ENCODE data around the gene GRM4. TPM values are rescaled to one million over a fixed set of nuclear protein-coding genes. Genes with fewer than 3 reads are reported as not detected.

GRM4 gene
- total RNA-seq, 1 experiment from 2014 or later = 35.3 TPM

DNA sequence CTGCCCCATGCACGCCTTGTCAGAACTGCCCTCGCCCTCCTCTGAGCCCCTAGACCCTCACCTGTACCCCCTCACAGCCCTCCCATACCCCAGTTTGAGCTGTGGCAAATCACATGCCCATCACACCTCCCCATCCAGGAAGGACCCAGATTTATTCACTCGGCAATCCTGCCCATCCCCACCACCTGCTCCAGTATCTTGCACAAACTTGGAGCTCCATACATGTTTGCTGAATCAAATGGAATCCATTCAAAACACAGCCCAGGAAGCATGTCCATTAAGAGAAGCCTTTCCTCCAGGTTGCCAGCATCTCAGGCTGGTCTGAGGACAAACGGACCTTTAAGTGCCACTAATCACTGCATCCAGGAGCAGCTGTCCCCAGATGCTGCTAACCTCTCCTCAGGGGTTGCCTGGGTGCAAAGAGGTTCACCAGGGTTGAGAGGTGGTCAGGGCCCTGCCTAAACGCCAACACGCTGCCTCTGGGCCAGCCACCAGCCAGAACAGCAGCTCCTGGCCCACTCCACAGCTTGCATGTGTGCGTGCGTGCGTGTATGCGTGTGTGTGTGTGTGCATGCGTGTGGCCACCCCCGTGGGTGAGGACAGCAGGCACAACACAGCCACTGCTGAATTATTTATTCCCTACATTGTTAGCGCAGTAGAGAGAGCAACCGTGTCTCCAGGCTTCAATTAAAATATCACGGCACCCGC lies 31.0 kb downstream of the GRM4 start:
- H3K27me3 ChIP-seq (ENCODE audit: control insufficient read depth, insufficient read depth, low read length) = no peaks in the 10 kb centered on the region
- no peak for DNase-seq
- H3K4me3 ChIP-seq (ENCODE audit: insufficient read depth, low read depth, low read length) = no peak overlapping the region
- H3K36me3 ChIP-seq (replicated peaks; ENCODE audit: control insufficient read depth, insufficient read depth, low read length) = no peaks in the 10 kb centered on the region

- DNase-seq = no peak
- Histone ChIP-seq H3K27me3 (ENCODE audit: control insufficient read depth, insufficient read depth, low read length) (no peaks in the 10 kb centered on the region), H3K4me3 (ENCODE audit: insufficient read depth, low read depth, low read length) (no peak overlapping the region), H3K36me3 (replicated peaks; ENCODE audit: control insufficient read depth, insufficient read depth, low read length) (no peaks in the 10 kb centered on the region)
These were observed 32.4 kb downstream of the GRM4 start for GRCh38 chr6:34113532-34113931.

DNA sequence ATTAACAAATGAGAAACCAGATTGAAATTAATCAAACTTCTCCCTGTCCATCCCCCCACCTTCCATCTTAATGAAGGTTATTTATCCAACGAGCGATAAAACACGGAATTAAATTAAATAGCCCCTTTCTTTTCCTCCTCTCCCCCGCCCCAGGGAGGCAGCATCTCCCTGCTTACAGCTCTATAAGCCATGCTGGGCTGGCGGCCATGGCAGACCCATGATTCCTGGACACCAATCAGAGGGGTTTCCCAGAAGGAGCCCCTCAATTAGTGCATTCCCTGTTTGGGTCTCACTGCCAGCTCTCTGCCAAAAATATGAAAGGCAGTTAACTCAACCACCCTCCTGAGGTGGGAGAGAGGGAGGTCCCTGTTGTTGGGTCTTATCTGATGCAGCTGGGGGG lies 33.8 kb downstream of the GRM4 start:
- H3K27me3 ChIP-seq (ENCODE audit: control insufficient read depth, insufficient read depth, low read length) = no peaks in the 10 kb centered on the region

DNA sequence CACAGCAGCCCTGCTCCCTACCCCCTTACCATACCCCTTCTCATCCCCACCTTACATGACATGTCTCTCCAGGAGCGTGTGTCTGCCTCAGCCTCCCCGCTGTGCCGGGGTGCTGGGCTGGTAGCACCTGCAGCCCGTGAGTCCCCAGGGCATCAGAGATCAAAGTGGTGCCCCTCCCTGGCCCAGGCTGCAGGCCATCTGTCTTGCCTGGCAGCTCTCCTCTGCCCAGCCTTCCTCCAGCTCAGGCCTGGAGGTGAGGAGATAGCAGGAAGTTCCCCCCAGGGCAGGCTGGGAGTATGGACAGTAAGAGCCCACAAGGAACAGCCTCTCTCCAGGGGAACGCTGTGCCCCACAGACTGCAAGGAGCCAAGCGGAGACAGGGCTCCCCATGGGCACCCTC lies 35.3 kb downstream of the GRM4 start:
- Histone ChIP-seq H3K4me3 (ENCODE audit: insufficient read depth, low read depth, low read length) (no peak overlapping the region), H3K27me3 (ENCODE audit: control insufficient read depth, insufficient read depth, low read length) (no peaks in the 10 kb centered on the region), H3K36me3 (replicated peaks; ENCODE audit: control insufficient read depth, insufficient read depth, low read length) (no peaks in the 10 kb centered on the region)
- no peak for DNase-seq

More for the DNA sequence above, 33.8 kb downstream of the GRM4 start:
- DNase-seq = no peak
- H3K4me3 ChIP-seq (ENCODE audit: insufficient read depth, low read depth, low read length) = no peak overlapping the region
- no peaks in the 10 kb centered on the region for H3K36me3 ChIP-seq (replicated peaks; ENCODE audit: control insufficient read depth, insufficient read depth, low read length)

GRCh38 chr6:34108176-34108575 lies 37.7 kb downstream of the GRM4 start:
- Histone ChIP-seq H3K36me3 (replicated peaks; ENCODE audit: control insufficient read depth, insufficient read depth, low read length) (no peaks in the 10 kb centered on the region), H3K27me3 (ENCODE audit: control insufficient read depth, insufficient read depth, low read length) (no peaks in the 10 kb centered on the region), H3K4me3 (ENCODE audit: insufficient read depth, low read depth, low read length) (no peak overlapping the region)
- no peak for DNase-seq

DNA sequence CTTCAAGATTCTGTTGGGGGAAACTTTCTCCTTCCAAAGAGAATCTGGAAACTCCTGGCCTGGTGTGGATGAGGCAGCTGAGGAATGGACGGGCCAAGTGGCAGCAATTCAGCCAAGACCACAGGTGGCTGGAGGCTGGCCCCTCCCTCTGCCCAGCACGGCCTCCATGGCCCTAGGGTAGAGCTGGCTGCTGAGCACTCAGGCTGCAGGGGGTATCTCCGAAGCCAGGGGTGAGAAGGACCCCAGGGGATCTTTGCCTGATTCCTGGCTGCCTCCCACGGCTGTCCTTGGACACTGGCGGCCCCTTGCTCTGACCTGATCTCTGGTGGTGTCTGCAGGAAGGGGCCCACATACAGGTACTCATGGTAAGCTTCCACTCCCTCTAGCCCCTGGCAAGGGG lies 39.0 kb downstream of the GRM4 start:
- H3K36me3 ChIP-seq (replicated peaks; ENCODE audit: control insufficient read depth, insufficient read depth, low read length) = no peaks in the 10 kb centered on the region
- H3K4me3 ChIP-seq (ENCODE audit: insufficient read depth, low read depth, low read length) = no peak overlapping the region
- DNase-seq = no peak
- H3K27me3 ChIP-seq (ENCODE audit: control insufficient read depth, insufficient read depth, low read length) = no peaks in the 10 kb centered on the region

- H3K27me3 ChIP-seq (ENCODE audit: control insufficient read depth, insufficient read depth, low read length) = no peaks in the 10 kb centered on the region
- no peaks in the 10 kb centered on the region for H3K36me3 ChIP-seq (replicated peaks; ENCODE audit: control insufficient read depth, insufficient read depth, low read length)
- no peak overlapping the region for H3K4me3 ChIP-seq (ENCODE audit: insufficient read depth, low read depth, low read length)
- DNase-seq = no peak
These were observed 39.5 kb downstream of the GRM4 start for GRCh38 chr6:34106421-34106820.

DNA sequence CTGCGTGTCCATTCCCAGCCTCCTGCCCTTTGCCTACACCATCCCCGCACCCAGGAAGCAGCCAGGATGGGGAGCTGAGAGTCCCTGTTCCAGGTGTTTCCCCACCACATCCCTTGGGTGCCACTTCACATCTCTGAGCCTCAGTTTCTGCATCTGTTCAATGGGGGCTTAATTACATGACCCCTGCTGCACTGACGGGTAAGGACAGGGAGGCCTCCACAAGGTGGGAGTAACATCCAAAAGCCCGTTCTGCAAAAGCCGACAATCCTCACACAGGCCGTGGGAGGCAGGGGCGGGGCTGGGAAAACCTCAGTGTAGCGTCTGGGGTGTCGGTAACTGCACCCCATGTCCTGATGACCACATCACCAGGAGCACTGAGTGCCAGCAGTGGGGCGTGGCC lies 41.3 kb downstream of the GRM4 start:
- Histone ChIP-seq H3K27me3 (ENCODE audit: control insufficient read depth, insufficient read depth, low read length) (no peaks in the 10 kb centered on the region), H3K36me3 (replicated peaks; ENCODE audit: control insufficient read depth, insufficient read depth, low read length) (no peaks in the 10 kb centered on the region), H3K4me3 (ENCODE audit: insufficient read depth, low read depth, low read length) (no peak overlapping the region)
- DNase-seq = no peak

GRCh38 chr6:34104186-34104585 lies 41.7 kb downstream of the GRM4 start:
- H3K4me3 ChIP-seq (ENCODE audit: insufficient read depth, low read depth, low read length) = no peak overlapping the region
- H3K36me3 ChIP-seq (replicated peaks; ENCODE audit: control insufficient read depth, insufficient read depth, low read length) = no peaks in the 10 kb centered on the region
- no peaks in the 10 kb centered on the region for H3K27me3 ChIP-seq (ENCODE audit: control insufficient read depth, insufficient read depth, low read length)
- DNase-seq = no peak

DNA sequence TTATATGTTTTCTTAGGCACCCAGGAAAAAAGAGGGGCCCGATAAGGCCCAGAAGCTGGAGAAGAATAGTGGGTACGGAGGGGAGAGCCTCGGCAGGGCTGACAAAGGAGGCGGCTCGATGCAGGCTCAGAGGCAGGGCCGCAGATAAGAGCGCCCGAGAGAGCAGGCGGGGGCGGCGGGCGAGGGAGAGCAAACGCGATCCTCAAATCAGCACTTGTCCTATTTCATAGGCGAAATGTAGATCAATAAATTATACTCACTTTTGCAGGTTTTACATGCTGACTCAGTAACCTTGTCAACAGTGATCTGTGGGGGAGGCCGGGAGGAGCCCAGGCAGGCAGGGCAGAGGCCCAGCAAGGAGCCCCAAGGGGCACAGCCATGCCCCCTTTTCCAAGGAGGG lies 42.6 kb downstream of the GRM4 start:
- Histone ChIP-seq H3K36me3 (replicated peaks; ENCODE audit: control insufficient read depth, insufficient read depth, low read length) (no peaks in the 10 kb centered on the region), H3K27me3 (ENCODE audit: control insufficient read depth, insufficient read depth, low read length) (no peaks in the 10 kb centered on the region), H3K4me3 (ENCODE audit: insufficient read depth, low read depth, low read length) (no peak overlapping the region)
- no peak for DNase-seq

DNA sequence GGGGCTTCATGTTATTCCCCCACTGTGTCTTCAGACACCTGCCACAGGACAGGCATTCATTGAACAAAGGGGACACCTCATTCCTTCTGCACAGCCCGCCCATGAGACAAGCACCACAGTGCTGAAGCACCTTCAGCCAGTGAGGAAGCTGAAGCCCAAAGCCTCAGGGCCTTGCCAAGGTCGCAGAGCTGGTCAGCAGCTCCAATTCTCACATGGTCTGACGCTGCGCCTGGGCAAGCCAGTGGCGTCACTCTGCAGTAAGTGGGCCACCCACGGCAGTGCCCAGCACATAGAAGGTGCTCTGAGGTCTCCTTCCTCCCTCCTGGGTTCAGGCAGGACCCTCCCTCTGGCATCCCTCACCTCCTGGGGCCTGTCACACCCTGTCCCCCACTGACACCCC lies 43.2 kb downstream of the GRM4 start:
- no peak overlapping the region for H3K4me3 ChIP-seq (ENCODE audit: insufficient read depth, low read depth, low read length)
- DNase-seq = no peak
- no peaks in the 10 kb centered on the region for H3K27me3 ChIP-seq (ENCODE audit: control insufficient read depth, insufficient read depth, low read length)
- H3K36me3 ChIP-seq (replicated peaks; ENCODE audit: control insufficient read depth, insufficient read depth, low read length) = no peaks in the 10 kb centered on the region

DNA sequence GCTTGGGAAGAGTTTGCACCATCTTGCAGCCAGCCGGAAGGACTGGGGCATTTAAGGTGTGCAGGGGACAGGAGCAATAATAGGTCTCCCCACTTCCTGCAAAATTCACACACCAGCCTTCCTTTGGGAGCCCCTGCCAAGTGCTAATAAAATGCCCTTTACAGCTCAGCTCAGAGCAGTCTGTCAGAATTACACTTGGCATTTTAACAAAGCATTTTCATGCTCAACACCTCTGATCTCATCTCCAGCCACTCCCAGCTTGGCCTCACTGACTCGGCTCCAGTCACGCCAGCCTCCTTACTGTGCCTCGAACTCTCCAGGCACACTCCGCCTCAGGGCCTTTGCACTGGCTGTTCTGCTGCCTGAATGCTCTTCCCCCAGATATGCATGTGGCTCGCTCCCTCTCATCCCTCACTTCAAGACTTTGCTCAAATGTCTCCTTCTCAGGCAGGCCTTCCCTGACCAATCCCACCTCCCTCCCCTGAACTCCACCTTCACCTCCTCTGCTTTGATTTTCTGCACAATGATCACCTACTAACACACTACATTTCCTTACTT lies 43.7 kb downstream of the GRM4 start:
- H3K4me3 ChIP-seq (ENCODE audit: insufficient read depth, low read depth, low read length) = no peak overlapping the region

DNA sequence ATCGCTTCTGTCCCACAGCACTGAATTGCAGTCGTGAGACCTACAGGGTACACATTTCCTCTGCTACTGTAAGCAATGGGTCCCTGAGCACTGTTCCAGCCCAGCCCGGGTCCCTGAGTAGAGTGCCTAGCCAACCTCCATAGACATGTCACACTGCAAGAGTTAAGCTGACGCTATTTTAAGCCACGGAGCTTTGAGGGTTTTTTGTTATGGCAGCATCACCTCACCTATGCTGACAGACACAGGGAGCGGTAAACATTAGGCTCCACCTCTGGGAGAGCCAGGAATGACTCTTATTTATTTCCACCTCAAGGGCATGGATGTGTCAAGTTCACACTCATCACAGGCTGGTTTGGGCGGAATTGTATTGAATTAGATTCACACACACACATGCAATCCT lies 45.1 kb downstream of the GRM4 start:
- Histone ChIP-seq H3K27me3 (ENCODE audit: control insufficient read depth, insufficient read depth, low read length) (no peaks in the 10 kb centered on the region), H3K36me3 (replicated peaks; ENCODE audit: control insufficient read depth, insufficient read depth, low read length) (no peaks in the 10 kb centered on the region; the same call in 1 of the 2 replicates), H3K4me3 (ENCODE audit: insufficient read depth, low read depth, low read length) (no peak overlapping the region)
- DNase-seq = no peak

More for the DNA sequence above, 43.7 kb downstream of the GRM4 start:
- no peaks in the 10 kb centered on the region for H3K27me3 ChIP-seq (ENCODE audit: control insufficient read depth, insufficient read depth, low read length)
- no peak for DNase-seq
- no peaks in the 10 kb centered on the region; the same call in 1 of the 2 replicates for H3K36me3 ChIP-seq (replicated peaks; ENCODE audit: control insufficient read depth, insufficient read depth, low read length)

- DNase-seq = no peak
- Histone ChIP-seq H3K27me3 (ENCODE audit: control insufficient read depth, insufficient read depth, low read length) (no peaks in the 10 kb centered on the region), H3K4me3 (ENCODE audit: insufficient read depth, low read depth, low read length) (no peak overlapping the region), H3K36me3 (replicated peaks; ENCODE audit: control insufficient read depth, insufficient read depth, low read length) (no peaks in the 10 kb centered on the region; the same call in 1 of the 2 replicates)
These were observed 46.0 kb downstream of the GRM4 start for GRCh38 chr6:34099878-34100277.

- Histone ChIP-seq H3K27me3 (ENCODE audit: control insufficient read depth, insufficient read depth, low read length) (no peaks in the 10 kb centered on the region), H3K36me3 (replicated peaks; ENCODE audit: control insufficient read depth, insufficient read depth, low read length) (no peaks in the 10 kb centered on the region; the same call in 1 of the 2 replicates), H3K4me3 (ENCODE audit: insufficient read depth, low read depth, low read length) (no peak overlapping the region)
- DNase-seq = peak; percentile 83
These were observed 47.6 kb downstream of the GRM4 start for GRCh38 chr6:34098045-34098936.
